GM12878 (cell line): Measurements from ENCODE around the gene SH2D2A. TPM values are rescaled to one million over a fixed set of nuclear protein-coding genes. Genes with fewer than 3 reads are reported as not detected.

Experiments
- ATAC-seq: fragments of 200-7000 bp; cut with Tn5 transposase; 3 replicates; pipeline ENCODE4 v1.9.1; 2020; ENCODE audit warnings: mild to moderate bottlenecking, moderate library complexity
- BruUV-seq: library from RNA; stranded (reverse); fragments of 400-500 nt; replicated peaks from 2 replicates; lab custom pipeline; 2021; lab: Mats Ljungman, UMichigan
- CTCF ChIA-PET: fragments of 300-600 bp; sonication (Branson Sonifier 250); formaldehyde crosslinking; extraction: SDS; loops from one replicate; lab custom pipeline; 2021; ENCODE audit warnings: inconsistent platforms; lab: Yijun Ruan, JAX
- POLR2A ChIA-PET: fragments of 350-600 bp; formaldehyde crosslinking; extraction: SDS; loops from one replicate; lab custom pipeline; 2021; ENCODE audit warnings: inconsistent platforms; lab: Charles Lee
- RAD21 ChIA-PET: fragments of 300-600 bp; sonication (Branson Sonifier 250); formaldehyde crosslinking; loops from one replicate; lab custom pipeline; 2023; ENCODE audit warnings: antibody characterized with exemption; ENCODE audit not compliant: unreplicated experiment; lab: Charles Lee
- SMC1A ChIA-PET: fragments of 300-600 bp; sonication (Branson Sonifier 250); formaldehyde crosslinking; loops from one replicate; lab custom pipeline; 2023; ENCODE audit not compliant: unreplicated experiment, uncharacterized antibody; lab: Charles Lee
- DNase-seq: peaks from one replicate; pipeline ENCODE4 v3.0.0-alpha.2; 2011; ENCODE audit warnings: low read depth, low spot score
- FAIRE-seq: peaks from 3 replicates; lab custom pipeline; 2011; peaks lifted over from hg19 to GRCh38; lab: Jason Lieb, UNC
- H2AFZ ChIP-seq: 2 replicates; pipeline ENCODE4 v1.6.0; 2011; ENCODE audit warnings: low read depth, low read length, control low read depth; ENCODE audit not compliant: control insufficient read depth
- H3K27ac ChIP-seq: 2 replicates; pipeline ENCODE4 v1.5.1; 2011; ENCODE audit warnings: control low read depth; ENCODE audit not compliant: control insufficient read depth, insufficient read depth
- H3K27me3 ChIP-seq, 2 experiments: replicated peaks in 1 of 2; 2 replicates each; pipeline versions ENCODE4 v1.6.0 to v1.6.1; 2011; ENCODE audit warnings: low read length in 1 of 2; ENCODE audit not compliant: control insufficient read depth in 2 of 2, insufficient read depth in 2 of 2
- H3K36me3 ChIP-seq, 2 experiments: 2 replicates each; pipeline ENCODE4 v1.5.1; 2011; ENCODE audit warnings: low read length in 1 of 2; ENCODE audit not compliant: control insufficient read depth in 2 of 2, insufficient read depth in 2 of 2
- H3K4me1 ChIP-seq: 2 replicates; pipeline ENCODE4 v1.6.1; 2011; ENCODE audit warnings: mild to moderate bottlenecking, low read length, moderate library complexity, mixed read lengths; ENCODE audit not compliant: control insufficient read depth, insufficient read depth
- H3K4me2 ChIP-seq: 2 replicates; pipeline ENCODE4 v1.6.0; 2011; ENCODE audit warnings: control low read depth; ENCODE audit not compliant: control insufficient read depth, insufficient read depth
- H3K4me3 ChIP-seq: fragments of 200-600 bp; sonication (generic); 2 replicates; pipeline ENCODE4 v1.5.1; 2016
- H3K79me2 ChIP-seq: 2 replicates; pipeline ENCODE4 v1.6.0; 2011; ENCODE audit warnings: low read length; ENCODE audit not compliant: control insufficient read depth, insufficient read depth
- H3K9ac ChIP-seq: 2 replicates; pipeline ENCODE4 v1.8.0; 2011; ENCODE audit warnings: low read length, control low read depth, mixed read lengths; ENCODE audit not compliant: control insufficient read depth, insufficient read depth
- H3K9me3 ChIP-seq: replicated peaks from 3 replicates; pipeline ENCODE4 v1.5.1; 2011; ENCODE audit warnings: mild to moderate bottlenecking, low read length; ENCODE audit not compliant: control insufficient read depth, insufficient read depth
- H4K20me1 ChIP-seq: 2 replicates; pipeline ENCODE4 v1.6.0; 2011; ENCODE audit not compliant: control insufficient read depth, insufficient read depth
- CBX3 ChIP-seq: fragments of 200-600 bp; sonication (generic); IDR thresholded peaks from 2 replicates; pipeline ENCODE4 v1.6.1; 2016; ENCODE audit warnings: low read depth, borderline replicate concordance
- CREM ChIP-seq: IDR thresholded peaks from 2 replicates; pipeline ENCODE4 v1.6.1; 2014; ENCODE audit warnings: antibody characterized with exemption, low read depth
- EED ChIP-seq: sonication (generic); IDR thresholded peaks from 2 replicates; pipeline ENCODE4 v1.6.1; 2016; ENCODE audit warnings: antibody characterized with exemption, low read depth
- FOXM1 ChIP-seq: IDR thresholded peaks from 2 replicates; pipeline ENCODE4 v1.6.1; 2012; ENCODE audit warnings: low read depth, mild to moderate bottlenecking, inconsistent platforms, low read length, moderate library complexity
- HDAC6 ChIP-seq: fragments of 200-600 bp; sonication (generic); IDR thresholded peaks from one replicate; pipeline ENCODE4 v1.8.0; 2017; ENCODE audit warnings: antibody characterized with exemption; ENCODE audit not compliant: unreplicated experiment
- IKZF1 ChIP-seq: fragments of 450-650 bp; conservative IDR thresholded peaks from 2 replicates; pipeline ENCODE4 v1.6.1; 2017; ENCODE audit warnings: antibody characterized with exemption, mild to moderate bottlenecking
- IRF4 ChIP-seq: IDR thresholded peaks from 2 replicates; pipeline ENCODE4 v1.6.1; 2011; ENCODE audit warnings: low read depth, low read length
- MTA3 ChIP-seq: IDR thresholded peaks from 2 replicates; pipeline ENCODE4 v1.6.1; 2012; ENCODE audit warnings: low read length, inconsistent platforms, borderline replicate concordance
- MYB ChIP-seq: fragments of 150-350 bp; IDR thresholded peaks from 2 replicates; pipeline ENCODE4 v1.6.1; 2014; ENCODE audit warnings: mild to moderate bottlenecking, low read depth, low read length, borderline replicate concordance
- NFIC ChIP-seq: IDR thresholded peaks from 2 replicates; pipeline ENCODE4 v1.6.1; 2012; ENCODE audit warnings: low read depth, mild to moderate bottlenecking, inconsistent platforms, low read length, moderate library complexity
- NFYB ChIP-seq: IDR thresholded peaks from 2 replicates; pipeline ENCODE4 v1.6.1; 2011; ENCODE audit warnings: low read depth, mild to moderate bottlenecking, low read length, improper control_type of control experiment, moderate library complexity; ENCODE audit not compliant: insufficient read depth
- NR2C2 ChIP-seq: IDR thresholded peaks from 2 replicates; pipeline ENCODE4 v1.6.1; 2011; ENCODE audit warnings: borderline replicate concordance, low read depth; ENCODE audit not compliant: control insufficient read depth, insufficient read length
- NR2F1 ChIP-seq: fragments of 450-650 bp; conservative IDR thresholded peaks from 2 replicates; pipeline ENCODE4 v1.6.1; 2017; ENCODE audit warnings: mild to moderate bottlenecking
- TARDBP ChIP-seq: IDR thresholded peaks from 2 replicates; pipeline ENCODE4 v1.6.1; 2016; ENCODE audit warnings: borderline replicate concordance
- ZNF622 ChIP-seq: fragments of 450-650 bp; IDR thresholded peaks from 2 replicates; pipeline ENCODE4 v1.6.1; 2017; ENCODE audit warnings: mild to moderate bottlenecking, inconsistent platforms
- WGBS: methylation state at CpG from one replicate; pipeline ENCODE4 v1.1.6; 2016; ENCODE audit warnings: low lambda C conversion rate; ENCODE audit not compliant: insufficient replicate concordance, insufficient coverage; ENCODE audit errors: missing lambda C conversion rate; 5-methylcytosine and 5-hydroxymethylcytosine counted together
- in situ Hi-C: fragments of 300-500 bp; cut with MboI; formaldehyde crosslinking; loops from 9 replicates; pipeline ENCODE4 v1.14.3; 2018; ENCODE audit warnings: mixed read lengths
- intact Hi-C: fragments of 100-400 bp; cut with micrococcal nuclease; formaldehyde crosslinking; loops from one replicate; pipeline ENCODE4 v1.14.2; 2022; ENCODE audit not compliant: unreplicated experiment
- polyA plus RNA-seq, 11 experiments: library from polyadenylated mRNA; depleted of rRNA in 4 of 11; unstranded in 6 of 11; stranded (reverse) in 5 of 11; fragments of >200 nt; fragmentation: Nextera tagmentation in 4 of 11; fragmentation: Illumina TruSeq in 1 of 11; extraction: Ambion mirVana in 4 of 11; extraction: Trizol in 1 of 11; gene quantifications; 1 replicate in 1 of 11; 2 replicates in 10 of 11; pipeline versions ENCODE4 v1.2.1 to v1.2.3, GENCODE V29; 2011 to 2016; ENCODE audit warnings: inconsistent platforms in 2 of 11, missing spikeins in 2 of 11, low read depth in 1 of 11
- total RNA-seq, 4 experiments: library from RNA; depleted of rRNA in 3 of 4; stranded (reverse); fragments of >200 nt in 3 of 4; fragmentation: Illumina TruSeq in 1 of 4; extraction: Trizol in 1 of 4; gene quantifications; 2 replicates each; pipeline versions ENCODE4 v1.2.1 to v1.2.3, GENCODE V29; 2013 to 2021
- TF ChIP-seq, protein P1 (sequence below): fragments of 450-650 bp; IDR thresholded peaks from 2 replicates; pipeline ENCODE4 v1.6.1; 2018; ENCODE audit warnings: mild to moderate bottlenecking, low read depth, moderate library complexity; ENCODE audit not compliant: partially characterized antibody
- TF ChIP-seq, protein P2 (sequence below): fragments of 450-650 bp; IDR thresholded peaks from 2 replicates; pipeline ENCODE4 v1.6.1; 2014; ENCODE audit warnings: mild to moderate bottlenecking
- TF ChIP-seq, protein P3 (sequence below): fragments of 450-650 bp; formaldehyde crosslinking; IDR thresholded peaks from 2 replicates; pipeline ENCODE4 v1.4.0; 2022; ENCODE audit warnings: mild to moderate bottlenecking, moderate library complexity

The SH2D2A gene
- total and polyA plus RNA-seq, 10 of the 15 experiments (the other 5 are each of a cell fraction or from before 2014, with no cell fraction given): 0.72 to 15.9 (median 7.0) TPM

DNA sequence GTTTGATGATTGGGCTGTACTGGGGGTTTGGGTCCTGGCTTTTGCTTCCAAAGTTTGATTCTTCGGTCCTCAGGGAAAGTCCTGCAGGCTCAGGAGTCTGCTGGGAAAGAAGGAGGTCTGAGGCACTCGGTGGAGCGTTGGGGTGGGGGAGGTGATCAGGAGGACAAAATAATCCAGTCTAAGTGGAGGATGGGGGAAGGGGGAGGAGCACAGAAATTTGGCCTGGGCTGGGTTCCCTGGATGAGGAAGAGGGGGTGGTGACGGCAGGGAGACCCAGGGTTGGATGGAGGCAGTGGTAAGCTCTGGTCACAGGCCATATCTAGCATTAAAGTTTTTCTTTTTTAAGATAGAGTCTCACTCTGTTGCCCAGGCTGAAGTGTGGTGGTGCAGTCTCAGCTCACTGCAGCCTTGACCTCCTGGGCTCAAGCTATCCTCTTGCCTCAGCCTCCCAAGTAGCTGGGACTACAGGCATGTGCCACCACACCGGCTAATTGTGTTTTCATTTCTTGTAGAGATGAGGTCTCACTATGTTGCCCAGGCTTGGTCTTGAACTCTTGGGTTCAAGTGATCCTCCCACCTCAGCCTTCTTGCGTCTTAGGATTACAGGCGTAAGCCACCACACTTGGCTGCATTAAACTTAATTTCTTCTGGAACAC lies 6.8 kb downstream of the SH2D2A start:
- POLR2A ChIA-PET: interaction anchor here (0.6 kb wide), 1 partner anchor 14 kb away, joined by 3 read pairs; no protein-coding TSS in a partner anchor
- Histone ChIP-seq H3K4me1 (peaks cover 15% of the 10 kb centered on the region), H3K36me3 (no peaks in the 10 kb centered on the region; a peak in 1 of 4 replicates), H3K4me2 (no peak overlapping the region), H3K4me3 (no peak overlapping the region), H4K20me1 (no peaks in the 10 kb centered on the region), H3K27me3 (no peaks in the 10 kb centered on the region), H3K9ac (no peak overlapping the region), H3K27ac (no peak overlapping the region), H3K79me2 (no peaks in the 10 kb centered on the region), H3K9me3 (no peaks in the 10 kb centered on the region), H2AFZ (no peak overlapping the region)
- RAD21 ChIA-PET: interaction anchor here (2.6 kb wide), 1 partner anchor 50 kb away, joined by 10 read pairs; the partner anchor contains the start of gene NTRK1
- SMC1A ChIA-PET: interaction anchor here (0.7 to 3.0 kb wide), 6 partner anchors 17 to 402 kb away, joined by 3 to 9 read pairs (median 4); no protein-coding TSS in a partner anchor
- FAIRE-seq (no peak), DNase-seq (no peak), ATAC-seq (no peak)
- TF ChIP-seq NR2F1: no peak
- no peak for TF ChIP-seq CBX3
- no peak for TF ChIP-seq NFIC
- TF ChIP-seq CREM: no peak
- TF ChIP-seq MYB: no peak
- TF ChIP-seq, protein P1, sequence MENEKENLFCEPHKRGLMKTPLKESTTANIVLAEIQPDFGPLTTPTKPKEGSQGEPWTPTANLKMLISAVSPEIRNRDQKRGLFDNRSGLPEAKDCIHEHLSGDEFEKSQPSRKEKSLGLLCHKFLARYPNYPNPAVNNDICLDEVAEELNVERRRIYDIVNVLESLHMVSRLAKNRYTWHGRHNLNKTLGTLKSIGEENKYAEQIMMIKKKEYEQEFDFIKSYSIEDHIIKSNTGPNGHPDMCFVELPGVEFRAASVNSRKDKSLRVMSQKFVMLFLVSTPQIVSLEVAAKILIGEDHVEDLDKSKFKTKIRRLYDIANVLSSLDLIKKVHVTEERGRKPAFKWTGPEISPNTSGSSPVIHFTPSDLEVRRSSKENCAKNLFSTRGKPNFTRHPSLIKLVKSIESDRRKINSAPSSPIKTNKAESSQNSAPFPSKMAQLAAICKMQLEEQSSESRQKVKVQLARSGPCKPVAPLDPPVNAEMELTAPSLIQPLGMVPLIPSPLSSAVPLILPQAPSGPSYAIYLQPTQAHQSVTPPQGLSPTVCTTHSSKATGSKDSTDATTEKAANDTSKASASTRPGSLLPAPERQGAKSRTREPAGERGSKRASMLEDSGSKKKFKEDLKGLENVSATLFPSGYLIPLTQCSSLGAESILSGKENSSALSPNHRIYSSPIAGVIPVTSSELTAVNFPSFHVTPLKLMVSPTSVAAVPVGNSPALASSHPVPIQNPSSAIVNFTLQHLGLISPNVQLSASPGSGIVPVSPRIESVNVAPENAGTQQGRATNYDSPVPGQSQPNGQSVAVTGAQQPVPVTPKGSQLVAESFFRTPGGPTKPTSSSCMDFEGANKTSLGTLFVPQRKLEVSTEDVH: no peak
- no peak for TF ChIP-seq TARDBP
- no peak for TF ChIP-seq ZNF622
- no peak for TF ChIP-seq NFYB
- TF ChIP-seq EED: no peak
- no peak for TF ChIP-seq HDAC6
- TF ChIP-seq, protein P2, sequence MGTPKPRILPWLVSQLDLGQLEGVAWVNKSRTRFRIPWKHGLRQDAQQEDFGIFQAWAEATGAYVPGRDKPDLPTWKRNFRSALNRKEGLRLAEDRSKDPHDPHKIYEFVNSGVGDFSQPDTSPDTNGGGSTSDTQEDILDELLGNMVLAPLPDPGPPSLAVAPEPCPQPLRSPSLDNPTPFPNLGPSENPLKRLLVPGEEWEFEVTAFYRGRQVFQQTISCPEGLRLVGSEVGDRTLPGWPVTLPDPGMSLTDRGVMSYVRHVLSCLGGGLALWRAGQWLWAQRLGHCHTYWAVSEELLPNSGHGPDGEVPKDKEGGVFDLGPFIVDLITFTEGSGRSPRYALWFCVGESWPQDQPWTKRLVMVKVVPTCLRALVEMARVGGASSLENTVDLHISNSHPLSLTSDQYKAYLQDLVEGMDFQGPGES: no peak
- TF ChIP-seq MTA3: no peak
- TF ChIP-seq, protein P3, sequence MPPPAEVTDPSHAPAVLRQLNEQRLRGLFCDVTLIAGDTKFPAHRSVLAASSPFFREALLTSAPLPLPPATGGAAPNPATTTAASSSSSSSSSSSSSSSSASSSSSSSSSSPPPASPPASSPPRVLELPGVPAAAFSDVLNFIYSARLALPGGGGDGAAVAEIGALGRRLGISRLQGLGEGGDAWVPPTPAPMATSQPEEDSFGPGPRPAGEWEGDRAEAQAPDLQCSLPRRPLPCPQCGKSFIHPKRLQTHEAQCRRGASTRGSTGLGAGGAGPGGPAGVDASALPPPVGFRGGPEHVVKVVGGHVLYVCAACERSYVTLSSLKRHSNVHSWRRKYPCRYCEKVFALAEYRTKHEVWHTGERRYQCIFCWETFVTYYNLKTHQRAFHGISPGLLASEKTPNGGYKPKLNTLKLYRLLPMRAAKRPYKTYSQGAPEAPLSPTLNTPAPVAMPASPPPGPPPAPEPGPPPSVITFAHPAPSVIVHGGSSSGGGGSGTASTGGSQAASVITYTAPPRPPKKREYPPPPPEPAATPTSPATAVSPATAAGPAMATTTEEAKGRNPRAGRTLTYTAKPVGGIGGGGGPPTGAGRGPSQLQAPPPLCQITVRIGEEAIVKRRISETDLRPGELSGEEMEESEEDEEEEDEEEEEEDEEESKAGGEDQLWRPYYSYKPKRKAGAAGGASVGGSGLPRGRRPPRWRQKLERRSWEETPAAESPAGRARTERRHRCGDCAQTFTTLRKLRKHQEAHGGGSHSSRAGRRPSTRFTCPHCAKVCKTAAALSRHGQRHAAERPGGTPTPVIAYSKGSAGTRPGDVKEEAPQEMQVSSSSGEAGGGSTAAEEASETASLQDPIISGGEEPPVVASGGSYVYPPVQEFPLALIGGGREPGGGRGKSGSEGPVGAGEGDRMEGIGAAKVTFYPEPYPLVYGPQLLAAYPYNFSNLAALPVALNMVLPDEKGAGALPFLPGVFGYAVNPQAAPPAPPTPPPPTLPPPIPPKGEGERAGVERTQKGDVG (CRISPR knock-in tag): no peak
- TF ChIP-seq IKZF1: no peak
- no peak for TF ChIP-seq FOXM1
- TF ChIP-seq NR2C2: no peak
- TF ChIP-seq IRF4: no peak
- BruUV-seq: no TSS peak
- intact Hi-C loops (no loop called here), in situ Hi-C loops (no loop called here)
- CTCF ChIA-PET: interaction anchor here (0.7 to 8.5 kb wide), 6 partner anchors 13 to 197 kb away, joined by 3 to 60 read pairs (median 24); partner anchors contain the start of gene NTRK1
- WGBS: 84% methylated on average over 7 of the region's 7 CpGs
